ENCODE data around the gene SORCS2. TPM values are rescaled to one million over a fixed set of nuclear protein-coding genes. Genes with fewer than 3 reads are reported as not detected.

The SORCS2 gene
- total and polyA plus RNA-seq, 2 donors (not counting 1 experiment from before 2014, with no cell fraction given) = not detected

DNA sequence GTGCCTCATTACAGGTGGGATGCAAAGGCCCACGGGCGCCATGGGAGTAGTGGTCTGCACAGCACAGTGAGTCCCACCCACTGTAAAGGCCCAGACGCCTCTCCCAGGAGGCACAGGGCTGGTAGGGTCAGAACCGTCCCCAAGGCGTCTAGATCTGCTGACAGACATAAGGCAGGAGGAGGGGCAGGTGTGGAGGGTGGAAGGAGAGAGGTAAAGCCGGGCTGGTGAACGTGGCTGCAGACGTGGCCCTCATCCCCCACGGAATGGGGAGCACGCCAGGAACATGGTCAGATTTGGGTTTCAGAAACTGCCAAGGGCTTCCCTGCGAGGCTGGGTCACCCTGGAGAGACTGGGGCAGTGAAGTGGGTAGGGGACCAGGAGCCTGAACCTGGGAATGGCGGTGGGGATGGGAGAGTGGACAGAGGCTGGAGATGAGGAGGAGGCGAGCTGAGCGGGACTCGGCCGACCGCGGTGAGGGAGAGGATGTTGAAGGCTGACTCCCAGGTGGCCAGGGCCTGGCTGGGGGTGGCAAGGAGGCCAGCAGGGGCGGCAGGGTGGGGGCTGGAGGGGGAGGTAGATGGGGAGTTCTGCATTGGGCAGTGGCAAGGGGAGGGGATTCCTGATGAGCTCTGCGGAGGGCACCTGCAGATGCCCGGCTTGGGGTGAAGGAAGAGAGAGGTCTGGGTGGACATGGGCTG is 562.4 kb downstream of the SORCS2 start:
- no peak overlapping the region for H3K9ac ChIP-seq (ENCODE audit: low read length)
- H4K20me1 ChIP-seq (ENCODE audit: control insufficient read depth, insufficient read depth, low read length, poor library complexity, severe bottlenecking) = no peaks in the 10 kb centered on the region
- H3K9me3 ChIP-seq (ENCODE audit: control extremely low read depth in 1 of 3, control insufficient read depth in 2 of 3, insufficient read depth in 1 of 3, low read length in 2 of 3) = peaks cover 0 to 3% (median 0%) of the 10 kb centered on the region in 3 donors
- Mint-ChIP-seq H3K27me3 (peaks cover 3% of the 10 kb centered on the region), H3K4me3 (no peak overlapping the region), H3K4me1 (peaks cover 4% of the 10 kb centered on the region), H3K27ac (no peak overlapping the region), H3K9me3 (ENCODE audit: insufficient read depth) (no peaks in the 10 kb centered on the region)
- no peaks in the 10 kb centered on the region for H3K27me3 ChIP-seq (replicated peaks in 1 of 4; ENCODE audit: control extremely low read depth in 1 of 4, control insufficient read depth in 3 of 4, insufficient read depth in 4 of 4, low read length in 3 of 4)
- DNase-seq (no peak), ATAC-seq (ENCODE audit: low read depth) (no peak)
- no peaks in the 10 kb centered on the region for H3K4me1 ChIP-seq (ENCODE audit: control insufficient read depth in 2 of 2, insufficient read depth in 2 of 2, low read length in 2 of 2)
- no peaks in the 10 kb centered on the region for H3K36me3 ChIP-seq (replicated peaks in 1 of 2; ENCODE audit: control extremely low read depth in 1 of 2, control insufficient read depth in 1 of 2, extremely low read depth in 1 of 2, insufficient read depth in 2 of 2, low read length in 1 of 2)
- intact Hi-C loops (cut with micrococcal nuclease) = no loop called here
- no peak overlapping the region for H3K27ac ChIP-seq (ENCODE audit: low read length in 2 of 2)
- no peak overlapping the region for H3K4me3 ChIP-seq (ENCODE audit: control extremely low read depth in 1 of 5, extremely low read depth in 1 of 5, insufficient read depth in 1 of 5, low read depth in 2 of 5, low read length in 4 of 5)
- no peak overlapping the region for H2AFZ ChIP-seq (ENCODE audit: insufficient read depth, low read depth, low read length, poor library complexity, severe bottlenecking)
- ChIA-PET CTCF (no interaction called here), POLR2A (no interaction called here)
- WGBS (ENCODE audit: insufficient coverage) = 82% methylated on average over 15 of the region's 21 CpGs
- no peaks in the 10 kb centered on the region for H3K79me2 ChIP-seq (ENCODE audit: control insufficient read depth, insufficient read depth, low read length)
- no peak overlapping the region for H3K4me2 ChIP-seq (replicated peaks; ENCODE audit: low read depth, low read length, poor library complexity, severe bottlenecking)
- TF ChIP-seq EZH2 (IDR thresholded peaks at IDR 0.05; ENCODE audit: borderline replicate concordance, insufficient read depth, low read depth, low read length, poor library complexity, severe bottlenecking) = no peak
- TF ChIP-seq, protein P1, sequence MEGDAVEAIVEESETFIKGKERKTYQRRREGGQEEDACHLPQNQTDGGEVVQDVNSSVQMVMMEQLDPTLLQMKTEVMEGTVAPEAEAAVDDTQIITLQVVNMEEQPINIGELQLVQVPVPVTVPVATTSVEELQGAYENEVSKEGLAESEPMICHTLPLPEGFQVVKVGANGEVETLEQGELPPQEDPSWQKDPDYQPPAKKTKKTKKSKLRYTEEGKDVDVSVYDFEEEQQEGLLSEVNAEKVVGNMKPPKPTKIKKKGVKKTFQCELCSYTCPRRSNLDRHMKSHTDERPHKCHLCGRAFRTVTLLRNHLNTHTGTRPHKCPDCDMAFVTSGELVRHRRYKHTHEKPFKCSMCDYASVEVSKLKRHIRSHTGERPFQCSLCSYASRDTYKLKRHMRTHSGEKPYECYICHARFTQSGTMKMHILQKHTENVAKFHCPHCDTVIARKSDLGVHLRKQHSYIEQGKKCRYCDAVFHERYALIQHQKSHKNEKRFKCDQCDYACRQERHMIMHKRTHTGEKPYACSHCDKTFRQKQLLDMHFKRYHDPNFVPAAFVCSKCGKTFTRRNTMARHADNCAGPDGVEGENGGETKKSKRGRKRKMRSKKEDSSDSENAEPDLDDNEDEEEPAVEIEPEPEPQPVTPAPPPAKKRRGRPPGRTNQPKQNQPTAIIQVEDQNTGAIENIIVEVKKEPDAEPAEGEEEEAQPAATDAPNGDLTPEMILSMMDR (IDR thresholded peaks at IDR 0.05) = no peak

DNA sequence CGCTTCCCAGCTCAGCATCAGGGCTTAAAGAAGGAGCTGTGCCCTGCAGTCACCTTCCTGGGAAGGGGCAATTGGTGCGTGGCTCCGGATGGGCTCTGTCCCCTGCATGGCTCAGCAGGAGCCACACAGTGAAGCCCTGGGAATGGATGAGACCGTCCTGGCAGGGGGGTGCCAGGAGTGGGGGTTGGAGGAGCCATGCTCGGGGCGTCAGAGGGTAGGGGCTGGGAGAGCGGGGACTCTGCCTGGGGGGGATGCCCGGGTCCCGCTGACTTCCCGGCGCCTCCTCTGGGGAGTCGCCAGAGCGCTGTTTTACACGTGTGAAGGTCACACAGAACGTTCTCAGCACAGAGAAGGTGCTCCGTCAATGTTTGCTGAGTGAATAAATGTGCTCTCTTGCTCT is 563.2 kb downstream of the SORCS2 start:
- peaks cover 3% of the 10 kb centered on the region for H3K27me3 Mint-ChIP-seq
- WGBS (ENCODE audit: insufficient coverage) = 91% methylated on average over 16 of the region's 16 CpGs
- no peaks in the 10 kb centered on the region for H3K9me3 Mint-ChIP-seq (ENCODE audit: insufficient read depth)
- H3K36me3 ChIP-seq (replicated peaks in 1 of 2; ENCODE audit: control extremely low read depth in 1 of 2, control insufficient read depth in 1 of 2, extremely low read depth in 1 of 2, insufficient read depth in 2 of 2, low read length in 1 of 2) = no peaks in the 10 kb centered on the region
- no peak overlapping the region for H3K4me2 ChIP-seq (replicated peaks; ENCODE audit: low read depth, low read length, poor library complexity, severe bottlenecking)
- TF ChIP-seq, protein P1 (IDR thresholded peaks at IDR 0.05) = no peak
- no peak for TF ChIP-seq EZH2 (IDR thresholded peaks at IDR 0.05; ENCODE audit: borderline replicate concordance, insufficient read depth, low read depth, low read length, poor library complexity, severe bottlenecking)
- H3K9ac ChIP-seq (ENCODE audit: low read length) = no peak overlapping the region
- H3K27ac ChIP-seq (ENCODE audit: low read length in 2 of 2) = no peak overlapping the region
- peaks cover 4% of the 10 kb centered on the region for H3K4me1 Mint-ChIP-seq
- no peaks in the 10 kb centered on the region for H3K79me2 ChIP-seq (ENCODE audit: control insufficient read depth, insufficient read depth, low read length)
- intact Hi-C loops (cut with micrococcal nuclease) = no loop called here
- no peak overlapping the region for H3K4me3 ChIP-seq (ENCODE audit: control extremely low read depth in 1 of 5, extremely low read depth in 1 of 5, insufficient read depth in 1 of 5, low read depth in 2 of 5, low read length in 4 of 5)
- no peak overlapping the region for H3K4me3 Mint-ChIP-seq
- POLR2A ChIA-PET = no interaction called here
- H3K27me3 ChIP-seq (replicated peaks in 1 of 4; ENCODE audit: control extremely low read depth in 1 of 4, control insufficient read depth in 3 of 4, insufficient read depth in 4 of 4, low read length in 3 of 4) = no peaks in the 10 kb centered on the region
- ATAC-seq (ENCODE audit: low read depth) (no peak), DNase-seq (no peak)
- H3K9me3 ChIP-seq (ENCODE audit: control extremely low read depth in 1 of 3, control insufficient read depth in 2 of 3, insufficient read depth in 1 of 3, low read length in 2 of 3) = peaks cover 0 to 3% (median 0%) of the 10 kb centered on the region in 3 donors
- CTCF ChIA-PET = no interaction called here
- no peak overlapping the region for H2AFZ ChIP-seq (ENCODE audit: insufficient read depth, low read depth, low read length, poor library complexity, severe bottlenecking)
- no peaks in the 10 kb centered on the region for H3K4me1 ChIP-seq (ENCODE audit: control insufficient read depth in 2 of 2, insufficient read depth in 2 of 2, low read length in 2 of 2)
- H4K20me1 ChIP-seq (ENCODE audit: control insufficient read depth, insufficient read depth, low read length, poor library complexity, severe bottlenecking) = no peaks in the 10 kb centered on the region
- no peak overlapping the region for H3K27ac Mint-ChIP-seq
